ENCODE results near the gene SIX3. TPM values are rescaled to one million over a fixed set of nuclear protein-coding genes. Genes with fewer than 3 reads are reported as not detected.

SIX3 gene
- total and polyA plus RNA-seq, 2 of the 4 experiments (the other 2 are of a cell fraction): not detected

DNA sequence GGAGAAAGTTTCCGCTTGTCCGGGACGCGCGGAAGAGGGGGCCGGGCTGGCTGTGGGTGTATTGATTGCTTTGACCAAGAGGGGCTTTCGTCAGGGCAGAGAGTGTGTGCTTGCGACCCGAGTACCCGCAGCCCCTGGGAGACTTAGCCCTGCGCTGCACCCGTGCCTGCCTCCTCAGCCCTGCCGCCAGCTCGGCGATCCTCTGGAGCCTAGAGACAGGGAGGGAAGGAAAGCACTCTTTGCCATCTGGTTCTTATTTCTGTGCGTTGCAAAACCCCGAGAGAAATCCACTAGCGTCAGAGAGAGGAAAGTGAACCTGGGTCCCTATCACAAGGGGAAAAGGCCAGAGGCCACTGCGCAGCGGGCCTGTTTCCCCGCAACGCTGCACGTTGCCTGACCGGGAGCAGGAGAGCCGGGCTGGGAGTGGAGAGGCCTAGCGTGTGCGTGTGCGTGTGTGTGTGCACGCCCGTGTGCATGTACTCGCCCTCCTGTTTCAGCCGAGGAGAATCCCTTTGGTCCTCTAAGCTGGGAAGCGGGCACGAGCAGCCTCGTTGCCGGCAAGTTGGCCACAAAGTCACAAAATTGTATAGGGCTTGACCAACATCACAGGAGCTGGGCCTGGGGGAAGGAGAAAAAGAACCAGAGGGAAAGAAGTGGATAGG lies 1.7 kb downstream of the SIX3 start:
- BruUV-seq (replicated peaks): no TSS peak
- WGBS, 2 experiments (ENCODE audit: extremely low coverage in 2 of 2, insufficient read length in 1 of 2): 34% methylated on average over 27 of the region's 36 CpGs; no CpG with 5 or more reads in 1 of the 2 experiments
- POLR2A ChIA-PET (ENCODE audit: unreplicated experiment): interaction anchor here (0.6 kb wide), 1 partner anchor 452 kb away, joined by 4 read pairs; no protein-coding TSS in a partner anchor
- dilution Hi-C loops (cut with HindIII; ENCODE audit: low sequenced_read_pairs, unreplicated experiment) (no loop called here), intact Hi-C loops (cut with micrococcal nuclease) (no loop called here), in situ Hi-C loops (cut with MboI; ENCODE audit: low sequenced_read_pairs) (no loop called here)
- H3K18ac ChIP-seq (ENCODE audit: low read depth, low read length): no peak overlapping the region
- no peak overlapping the region for H4K5ac ChIP-seq (ENCODE audit: low read depth, low read length)
- ATAC-seq (ENCODE audit: low read depth) (no peak), DNase-seq (no peak)
- no peak overlapping the region for H3K23ac ChIP-seq (ENCODE audit: low read depth, low read length)
- no peaks in the 10 kb centered on the region for H3K79me1 ChIP-seq (ENCODE audit: low read depth in 1 of 2, low read length in 2 of 2)
- H3K36me3 ChIP-seq (ENCODE audit: control insufficient read depth, insufficient read depth, low read length): no peaks in the 10 kb centered on the region
- TF ChIP-seq CEBPB (IDR thresholded peaks at IDR 0.05; ENCODE audit: low read depth, low read length) (no peak), POLR2A (IDR thresholded peaks at IDR 0.05; ENCODE audit: low read depth, low read length) (no peak), NFE2L2 (IDR thresholded peaks at IDR 0.05; ENCODE audit: low read depth, low read length) (no peak), RCOR1 (IDR thresholded peaks at IDR 0.05; ENCODE audit: insufficient replicate concordance, low read length) (no peak), MAFK (IDR thresholded peaks at IDR 0.05; ENCODE audit: low read depth, low read length) (no peak)
- TF ChIP-seq, protein P1, sequence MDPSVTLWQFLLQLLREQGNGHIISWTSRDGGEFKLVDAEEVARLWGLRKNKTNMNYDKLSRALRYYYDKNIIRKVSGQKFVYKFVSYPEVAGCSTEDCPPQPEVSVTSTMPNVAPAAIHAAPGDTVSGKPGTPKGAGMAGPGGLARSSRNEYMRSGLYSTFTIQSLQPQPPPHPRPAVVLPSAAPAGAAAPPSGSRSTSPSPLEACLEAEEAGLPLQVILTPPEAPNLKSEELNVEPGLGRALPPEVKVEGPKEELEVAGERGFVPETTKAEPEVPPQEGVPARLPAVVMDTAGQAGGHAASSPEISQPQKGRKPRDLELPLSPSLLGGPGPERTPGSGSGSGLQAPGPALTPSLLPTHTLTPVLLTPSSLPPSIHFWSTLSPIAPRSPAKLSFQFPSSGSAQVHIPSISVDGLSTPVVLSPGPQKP (IDR thresholded peaks at IDR 0.05; ENCODE audit: borderline replicate concordance, low read depth, low read length): no peak
- H3K27me3 ChIP-seq (ENCODE audit: control insufficient read depth, insufficient read depth, low read length): peaks cover 98% of the 10 kb centered on the region
- no peak overlapping the region for H4K91ac ChIP-seq (ENCODE audit: insufficient read depth, low read depth, low read length)
- H3K4me1 ChIP-seq (ENCODE audit: control insufficient read depth, insufficient read depth, low read length): no peaks in the 10 kb centered on the region
- H2BK15ac ChIP-seq (ENCODE audit: low read depth, low read length): no peak overlapping the region
- no peak overlapping the region for H2BK5ac ChIP-seq (ENCODE audit: low read depth, low read length, poor library complexity, severe bottlenecking)
- no peak overlapping the region for H3K14ac ChIP-seq (replicated peaks; ENCODE audit: low read depth, low read length)
- no peak overlapping the region for H3K4me3 ChIP-seq (ENCODE audit: insufficient read depth, low read depth, low read length)
- no peaks in the 10 kb centered on the region for H3K9me3 ChIP-seq (ENCODE audit: control insufficient read depth, insufficient read depth, low read length)
- no peak overlapping the region for H4K8ac ChIP-seq (ENCODE audit: low read depth in 2 of 2, low read length in 2 of 2)
- no peak overlapping the region for H3K56ac ChIP-seq (ENCODE audit: extremely low read depth, insufficient read depth, low read length)
- no peak overlapping the region for H2AK5ac ChIP-seq (ENCODE audit: low read depth, low read length)
- no peak overlapping the region for H3K27ac ChIP-seq (ENCODE audit: insufficient read depth, low read length)
- H2AK9ac ChIP-seq (replicated peaks; ENCODE audit: low read depth, low read length, poor library complexity): peak overlapping the region; percentile 24
- H2BK120ac ChIP-seq (ENCODE audit: low read depth, low read length): no peak overlapping the region
- CTCF ChIA-PET: no interaction called here
- H3K9ac ChIP-seq (ENCODE audit: low read depth, low read length): no peak overlapping the region
- H3K4ac ChIP-seq (ENCODE audit: low read depth, low read length): no peak overlapping the region
- no peaks in the 10 kb centered on the region for H4K20me1 ChIP-seq (ENCODE audit: insufficient read depth, low read length)
- H3K4me2 ChIP-seq (ENCODE audit: low read depth, low read length): no peak overlapping the region
- no peaks in the 10 kb centered on the region for H3K9me1 ChIP-seq (ENCODE audit: insufficient read depth, low read length)
- H2AFZ ChIP-seq (replicated peaks; ENCODE audit: low read length, poor library complexity): peak overlapping the region; percentile 23
- no peak overlapping the region for H2BK20ac ChIP-seq (ENCODE audit: low read depth, low read length)
